ES-I3 (cell line): ENCODE data around the gene USP46.

Experiments
- H3K36me3 ChIP-seq: 2 replicates; pipeline ENCODE4 v1.6.1; 2013; ENCODE audit warnings: mild to moderate bottlenecking, low read length, control low read depth, moderate library complexity; ENCODE audit not compliant: insufficient read depth
- H3K4me1 ChIP-seq: 2 replicates; pipeline ENCODE4 v1.6.1; 2013; ENCODE audit warnings: mild to moderate bottlenecking, control low read depth, low read length; ENCODE audit not compliant: insufficient read depth
- H3K9ac ChIP-seq: 2 replicates; pipeline ENCODE4 v1.6.1; 2013; ENCODE audit warnings: low read depth, mild to moderate bottlenecking, low read length, moderate library complexity
- H3K9me3 ChIP-seq: 2 replicates; pipeline ENCODE4 v1.6.1; 2013; ENCODE audit warnings: mild to moderate bottlenecking, low read length, moderate library complexity; ENCODE audit not compliant: control insufficient read depth, insufficient read depth

The USP46 gene

DNA sequence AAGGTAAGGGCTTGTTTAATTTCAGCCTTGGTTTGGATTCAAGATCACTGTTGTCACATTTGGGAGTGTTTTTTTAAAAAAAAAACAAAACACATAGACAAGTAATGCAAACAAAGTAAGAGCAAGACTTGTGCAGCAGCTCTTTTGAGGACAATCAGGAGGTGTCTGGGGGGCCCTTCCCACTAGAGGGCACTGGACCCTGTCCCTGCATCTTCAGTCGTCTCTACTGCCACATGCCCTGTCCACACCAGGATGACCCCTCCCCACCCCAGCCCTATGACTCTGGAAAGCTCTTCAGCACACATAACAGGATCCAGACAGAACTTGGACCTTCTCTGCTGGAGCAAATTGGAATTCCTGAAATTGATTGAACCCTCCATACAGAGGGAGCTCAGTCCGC lies 71.0 kb downstream of the USP46 start:
- Histone ChIP-seq H3K9ac (no peak overlapping the region), H3K9me3 (no peaks in the 10 kb centered on the region), H3K36me3 (no peaks in the 10 kb centered on the region), H3K4me1 (peaks cover 4% of the 10 kb centered on the region; the same call in 1 of the 2 replicates)

DNA sequence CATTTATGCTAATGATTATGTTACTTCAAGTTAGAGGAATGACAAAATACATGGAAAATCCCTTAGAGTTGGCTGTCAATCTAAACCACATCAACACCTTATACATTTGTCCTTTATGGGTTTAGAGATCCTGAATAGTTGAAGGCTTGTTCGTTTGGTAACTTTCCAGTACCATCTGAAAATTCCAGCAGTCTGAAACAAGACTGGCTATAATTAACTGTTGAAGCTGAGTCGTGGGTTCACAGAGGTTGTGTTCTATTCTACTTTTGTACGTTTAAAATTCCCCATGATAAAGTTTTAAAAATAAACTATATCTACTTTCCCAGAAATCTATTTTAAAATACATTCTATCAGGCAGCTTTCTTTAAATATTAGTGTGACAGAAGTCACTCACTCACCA lies 73.0 kb downstream of the USP46 start:
- Histone ChIP-seq H3K4me1 (peaks cover 4% of the 10 kb centered on the region; the same call in 1 of the 2 replicates), H3K36me3 (no peaks in the 10 kb centered on the region), H3K9ac (no peak overlapping the region), H3K9me3 (no peaks in the 10 kb centered on the region)

DNA sequence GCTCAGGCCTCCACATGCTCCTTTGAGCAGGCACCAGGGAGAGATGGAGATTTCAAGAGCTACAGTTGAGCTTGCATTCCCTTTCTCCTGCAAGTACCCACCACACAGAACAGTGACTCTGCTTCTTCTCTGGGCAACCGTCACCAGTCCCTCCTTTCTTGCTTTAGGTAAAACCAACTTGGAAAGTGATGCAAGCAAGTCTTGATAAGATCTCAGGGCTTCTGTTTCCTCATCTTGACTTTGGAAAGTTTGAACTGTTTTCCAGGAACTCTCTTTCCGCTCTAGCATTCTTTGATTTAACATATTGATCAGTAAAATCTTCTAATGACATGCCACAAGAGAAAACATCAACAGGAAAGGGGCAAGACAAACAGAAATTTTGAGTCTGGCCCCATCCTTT lies 73.7 kb downstream of the USP46 start:
- Histone ChIP-seq H3K4me1 (peaks cover 4% of the 10 kb centered on the region; the same call in 1 of the 2 replicates), H3K9me3 (no peaks in the 10 kb centered on the region), H3K9ac (no peak overlapping the region), H3K36me3 (no peaks in the 10 kb centered on the region)

DNA sequence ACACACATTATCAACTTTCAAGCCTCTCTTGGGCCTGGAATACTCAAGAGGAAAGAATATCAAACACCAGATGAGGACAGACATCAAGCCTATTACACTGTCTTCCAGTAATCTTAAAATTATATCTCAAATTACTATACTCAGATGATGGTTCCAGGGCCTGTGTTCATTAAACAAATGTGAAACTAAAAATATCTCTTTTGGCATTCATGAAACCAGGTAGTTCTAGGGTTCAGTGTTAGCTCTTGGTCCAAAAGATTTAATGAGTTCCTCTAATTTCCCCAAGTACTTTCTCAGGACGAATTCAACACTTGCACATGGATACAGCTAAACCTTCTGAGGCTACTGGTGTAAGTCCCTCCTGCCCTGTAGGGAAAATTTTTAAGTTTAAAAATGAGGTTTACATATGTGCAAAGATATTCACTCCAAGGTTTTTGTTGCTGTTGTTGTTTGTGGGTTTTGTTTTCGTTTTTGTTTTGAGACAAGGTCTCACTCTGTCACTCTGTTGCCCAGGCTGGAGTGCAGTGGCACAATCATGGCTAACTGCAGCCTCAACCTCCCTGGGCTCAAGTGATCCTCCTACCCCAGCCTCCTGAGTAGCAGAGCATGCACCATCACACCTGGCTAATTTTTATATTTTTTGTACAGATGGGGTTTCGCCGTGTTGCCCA lies 79.4 kb downstream of the USP46 start:
- no peaks in the 10 kb centered on the region for H3K9me3 ChIP-seq
- H3K9ac ChIP-seq = no peak overlapping the region
- no peaks in the 10 kb centered on the region for H3K4me1 ChIP-seq
- no peaks in the 10 kb centered on the region for H3K36me3 ChIP-seq

DNA sequence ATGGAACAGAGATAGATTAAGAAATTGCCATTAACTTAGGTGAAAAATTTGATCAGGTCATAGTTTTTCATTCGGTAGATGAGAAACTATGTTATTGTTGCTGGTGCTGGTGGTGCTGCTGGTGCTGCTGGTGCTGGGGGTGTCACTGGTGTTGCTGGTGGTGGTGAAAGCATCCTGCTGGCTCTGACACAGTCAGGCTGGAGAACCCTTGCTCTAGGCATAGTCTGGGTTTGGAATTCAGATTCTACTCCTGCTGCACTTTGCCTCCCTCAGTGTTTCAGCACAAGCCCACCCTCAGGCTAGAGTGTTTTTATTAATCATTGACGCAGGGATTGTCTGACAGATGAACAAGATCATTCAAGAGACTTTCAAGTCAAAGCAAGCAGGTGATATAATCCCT lies 80.2 kb downstream of the USP46 start:
- Histone ChIP-seq H3K9me3 (no peaks in the 10 kb centered on the region), H3K4me1 (0 out of 2 replicates have a peak, but pooled peaks cover 3% of the 10 kb centered on the region), H3K9ac (no peak overlapping the region), H3K36me3 (no peaks in the 10 kb centered on the region)

DNA sequence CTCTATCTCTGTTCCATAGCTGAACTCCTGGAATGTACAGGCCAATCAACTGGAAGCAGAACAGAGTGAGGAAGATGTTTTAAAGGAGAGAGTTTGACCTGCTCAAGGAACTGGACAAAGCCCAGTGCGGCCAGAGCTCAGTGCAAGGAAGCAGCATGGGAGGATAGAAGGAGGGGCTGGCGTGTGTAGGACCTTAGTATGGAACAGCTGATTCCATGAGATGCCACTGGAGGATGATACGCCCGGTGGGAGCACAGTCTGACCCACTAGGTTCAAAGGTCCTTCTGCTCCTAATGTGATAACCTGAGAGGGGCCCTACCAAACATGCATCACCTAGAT lies 81.5 kb downstream of the USP46 start:
- no peaks in the 10 kb centered on the region; the same call in 1 of the 2 replicates for H3K36me3 ChIP-seq
- no peaks in the 10 kb centered on the region for H3K9me3 ChIP-seq
- 0 out of 2 replicates have a peak, but pooled peaks cover 3% of the 10 kb centered on the region for H3K4me1 ChIP-seq
- H3K9ac ChIP-seq = no peak overlapping the region

DNA sequence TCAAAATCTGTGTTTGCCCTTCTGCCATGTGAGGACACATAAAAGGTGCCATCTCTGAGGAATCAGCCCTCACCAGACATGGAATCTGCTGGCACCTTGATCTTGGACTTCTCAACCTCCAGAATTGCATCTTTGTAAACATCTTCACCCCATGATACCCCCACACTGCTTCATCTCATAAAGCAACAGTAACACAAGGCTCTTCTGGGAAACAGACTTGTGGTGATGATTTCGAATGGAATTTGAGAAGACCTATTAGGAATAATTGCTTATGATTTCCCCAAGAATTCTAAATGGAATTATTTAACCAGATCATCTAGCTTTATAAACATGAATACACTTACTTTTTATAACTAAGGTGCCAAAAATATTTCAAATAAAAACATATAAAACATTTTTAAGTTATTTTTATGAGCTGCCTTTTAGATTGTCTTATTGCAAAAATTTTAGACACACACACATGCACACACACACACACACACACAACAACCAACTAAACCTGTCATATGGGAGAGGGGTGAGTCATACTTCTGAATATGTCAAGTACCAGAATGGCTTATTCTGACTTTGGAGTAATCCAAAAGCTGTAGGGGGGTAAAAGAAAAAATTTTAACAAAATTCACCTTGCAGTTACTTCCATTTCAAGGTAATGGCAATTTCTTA lies 82.0 kb downstream of the USP46 start:
- Histone ChIP-seq H3K36me3 (no peaks in the 10 kb centered on the region; the same call in 1 of the 2 replicates), H3K9me3 (no peaks in the 10 kb centered on the region), H3K9ac (no peak overlapping the region), H3K4me1 (0 out of 2 replicates have a peak, but pooled peaks cover 3% of the 10 kb centered on the region)

DNA sequence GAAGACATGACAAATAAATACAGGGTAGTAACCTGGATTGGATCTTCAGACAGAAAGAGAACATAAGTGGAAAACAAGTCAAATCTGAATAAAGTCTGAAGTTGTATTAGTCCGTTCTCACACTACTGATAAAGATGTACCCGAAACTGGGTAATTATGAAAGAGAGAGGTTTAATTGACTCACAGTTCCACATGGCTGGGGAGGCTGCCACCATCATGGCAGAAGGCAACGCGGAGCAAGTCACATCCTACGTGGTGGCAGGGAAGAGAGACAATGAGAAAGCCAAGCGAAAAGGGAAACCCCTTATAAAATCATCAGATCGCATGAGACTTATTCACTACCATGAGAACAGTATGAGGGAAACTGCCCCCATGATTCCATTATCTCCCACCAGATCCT lies 82.8 kb downstream of the USP46 start:
- no peaks in the 10 kb centered on the region; the same call in 1 of the 2 replicates for H3K36me3 ChIP-seq
- H3K9ac ChIP-seq = no peak overlapping the region
- H3K4me1 ChIP-seq = 0 out of 2 replicates have a peak, but pooled peaks cover 3% of the 10 kb centered on the region
- 0 out of 2 replicates have a peak, but pooled peaks cover 2% of the 10 kb centered on the region for H3K9me3 ChIP-seq

DNA sequence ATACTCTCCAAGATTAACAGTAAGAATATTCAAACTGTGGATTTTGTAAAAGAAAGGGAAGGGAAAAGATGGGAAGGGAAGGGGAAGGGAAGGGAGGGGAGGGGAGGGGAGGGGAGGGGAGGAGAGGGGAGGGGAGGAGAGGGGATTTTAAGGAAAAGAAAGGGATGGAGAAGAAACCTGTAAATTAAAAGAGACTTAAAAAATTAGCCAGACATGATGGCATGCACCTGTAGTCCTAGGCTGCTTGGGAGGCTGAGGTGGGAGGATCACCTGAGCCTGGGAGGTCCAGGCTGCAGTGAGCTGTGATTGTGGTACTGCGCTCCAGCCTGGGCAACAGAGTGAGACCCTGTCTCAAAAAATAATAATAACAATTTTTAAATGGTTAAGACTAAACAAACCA lies 83.7 kb downstream of the USP46 start:
- H3K36me3 ChIP-seq = no peaks in the 10 kb centered on the region; the same call in 1 of the 2 replicates

DNA sequence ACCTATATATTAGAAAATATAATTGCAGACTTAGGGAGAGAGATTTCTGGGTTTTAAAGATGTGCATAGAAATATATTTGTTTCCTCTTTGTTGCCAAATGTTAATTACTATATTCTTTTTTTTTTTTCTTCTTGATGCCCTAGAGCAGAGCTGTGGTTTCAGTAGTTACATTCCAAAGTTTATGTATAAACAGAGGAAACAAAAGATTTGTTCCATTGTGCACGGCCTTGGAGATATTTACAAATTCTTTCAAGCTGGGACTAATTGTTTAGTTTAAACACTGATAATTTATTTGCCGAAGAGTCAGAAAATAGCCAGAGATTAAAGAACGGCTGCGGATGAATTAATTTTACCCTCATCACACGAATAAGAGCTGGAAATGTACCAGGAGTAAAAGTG lies 85.1 kb downstream of the USP46 start:
- 0 out of 2 replicates have a peak, but pooled peaks cover 3% of the 10 kb centered on the region for H3K4me1 ChIP-seq
- no peaks in the 10 kb centered on the region; the same call in 1 of the 2 replicates for H3K36me3 ChIP-seq
- 0 out of 2 replicates have a peak, but pooled peaks cover 2% of the 10 kb centered on the region for H3K9me3 ChIP-seq
- no peak overlapping the region for H3K9ac ChIP-seq

More for the DNA sequence above, 83.7 kb downstream of the USP46 start:
- Histone ChIP-seq H3K9me3 (0 out of 2 replicates have a peak, but pooled peaks cover 2% of the 10 kb centered on the region), H3K4me1 (0 out of 2 replicates have a peak, but pooled peaks cover 3% of the 10 kb centered on the region), H3K9ac (no peak overlapping the region)

DNA sequence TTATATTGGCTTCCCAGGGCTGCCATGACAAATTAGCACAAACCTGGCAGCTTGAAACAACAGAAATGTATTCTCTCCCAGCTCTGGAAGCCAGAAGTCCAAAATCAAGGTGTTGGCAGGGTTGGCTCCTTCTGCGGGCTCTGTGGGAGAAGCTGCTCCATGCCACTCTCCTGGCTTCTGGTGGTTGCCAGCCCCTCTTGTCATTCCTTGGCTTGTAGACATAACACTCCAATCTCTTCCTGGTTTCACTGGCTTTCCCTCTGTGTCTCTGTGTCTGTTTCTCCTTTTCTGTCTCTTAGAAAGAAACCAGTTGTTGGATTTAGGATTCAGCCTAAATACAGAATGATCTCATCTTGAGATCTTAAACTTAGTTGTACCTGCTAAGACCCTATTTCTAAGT lies 85.5 kb downstream of the USP46 start:
- Histone ChIP-seq H3K9me3 (0 out of 2 replicates have a peak, but pooled peaks cover 2% of the 10 kb centered on the region), H3K9ac (no peak overlapping the region), H3K4me1 (0 out of 2 replicates have a peak, but pooled peaks cover 3% of the 10 kb centered on the region), H3K36me3 (no peaks in the 10 kb centered on the region; the same call in 1 of the 2 replicates)

DNA sequence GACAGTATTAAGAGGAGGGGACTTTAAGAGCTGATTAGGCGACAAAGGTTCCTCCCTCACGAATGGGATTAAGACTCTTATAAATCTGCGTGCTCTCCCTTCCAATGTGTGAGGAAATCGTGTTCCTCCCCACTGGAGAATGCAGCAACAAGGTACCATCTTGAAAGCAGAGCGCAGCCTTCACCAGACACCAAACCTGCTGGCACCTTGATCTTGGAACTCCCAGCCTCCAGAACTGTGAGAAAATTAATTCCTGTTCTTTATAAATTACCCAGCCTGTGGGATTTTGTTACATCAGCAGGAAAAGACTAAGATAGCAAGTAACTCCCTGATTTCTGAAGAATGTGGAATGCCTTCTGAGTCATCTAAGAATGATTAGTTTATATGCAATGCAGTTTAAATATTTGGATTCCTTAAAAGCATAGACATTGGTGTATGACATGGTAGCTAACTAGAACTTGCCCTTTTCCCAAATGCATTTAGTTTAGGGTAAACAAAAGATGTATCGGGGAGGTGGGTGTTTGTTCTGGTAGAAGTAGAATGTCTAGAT lies 86.1 kb downstream of the USP46 start:
- 0 out of 2 replicates have a peak, but pooled peaks cover 2% of the 10 kb centered on the region for H3K9me3 ChIP-seq
- no peaks in the 10 kb centered on the region; the same call in 1 of the 2 replicates for H3K36me3 ChIP-seq
- peaks cover 3% of the 10 kb centered on the region; the same call in 1 of the 2 replicates for H3K4me1 ChIP-seq
- H3K9ac ChIP-seq = no peak overlapping the region

DNA sequence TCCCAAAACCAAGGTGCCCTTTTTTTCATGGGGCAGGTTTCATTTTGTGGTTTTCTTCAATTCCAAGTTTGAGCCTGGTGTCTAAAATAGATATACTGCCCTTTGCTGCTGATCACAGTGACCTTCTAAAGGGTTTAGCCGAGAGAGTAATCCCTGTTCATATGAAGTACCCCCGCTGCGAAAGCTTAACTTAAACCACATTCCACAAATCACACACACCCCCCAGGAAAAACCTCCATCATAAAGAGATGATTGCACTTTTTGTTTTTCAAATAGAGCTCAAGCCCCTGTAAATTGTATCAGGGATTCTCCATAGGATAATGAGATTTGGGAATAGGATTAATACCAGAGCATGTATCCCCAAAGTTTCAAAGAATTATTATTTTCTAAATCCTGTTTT lies 90.8 kb downstream of the USP46 start:
- Histone ChIP-seq H3K36me3 (no peaks in the 10 kb centered on the region; the same call in 1 of the 2 replicates), H3K9me3 (0 out of 2 replicates have a peak, but pooled peaks cover 2% of the 10 kb centered on the region), H3K4me1 (no peaks in the 10 kb centered on the region; the same call in 1 of the 2 replicates), H3K9ac (no peak overlapping the region)

DNA sequence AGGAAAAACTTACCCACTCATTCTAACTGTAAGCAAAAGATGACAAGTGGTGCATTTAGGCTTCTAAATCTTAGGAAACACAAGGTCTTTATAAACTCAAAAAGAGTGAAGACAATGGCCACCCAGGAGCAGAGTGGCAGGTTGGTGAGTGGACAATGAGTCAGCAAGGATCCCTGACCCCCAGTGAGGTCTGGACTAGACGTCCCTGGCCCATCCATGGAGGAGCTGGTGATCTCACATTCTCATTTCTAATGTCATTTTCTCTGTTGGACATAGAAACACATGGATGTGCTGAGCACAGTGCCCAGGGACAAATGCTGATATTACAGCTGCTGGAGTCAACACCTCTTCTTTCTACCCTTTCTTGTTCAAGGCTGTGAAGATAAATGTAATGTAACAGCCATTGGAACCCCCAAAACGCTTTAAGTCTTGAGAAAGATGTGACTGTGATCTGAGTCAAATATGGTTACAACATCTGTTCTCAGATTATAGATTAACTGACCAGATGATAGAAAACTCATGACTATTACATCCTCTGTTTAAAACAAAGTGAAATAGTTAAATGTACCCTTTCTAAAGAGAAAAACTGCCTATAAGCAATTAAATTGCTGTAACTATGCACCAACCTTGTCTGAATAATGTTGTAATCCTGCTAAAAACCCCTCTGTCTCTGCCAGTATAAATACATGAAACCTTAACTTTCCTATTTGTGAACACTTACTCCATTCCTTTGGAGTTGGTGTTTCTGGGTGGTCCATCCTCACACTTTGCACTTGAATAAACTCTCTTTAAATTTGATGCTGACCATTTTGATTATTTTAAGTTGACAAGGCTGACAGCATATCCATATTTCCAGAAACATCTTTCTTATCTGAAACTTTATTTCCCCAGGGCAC lies 92.7 kb downstream of the USP46 start:
- no peaks in the 10 kb centered on the region for H3K36me3 ChIP-seq
- H3K9ac ChIP-seq = no peak overlapping the region
- no peaks in the 10 kb centered on the region for H3K9me3 ChIP-seq
- H3K4me1 ChIP-seq = no peaks in the 10 kb centered on the region; the same call in 1 of the 2 replicates
